HG02981 (cell line): ENCODE data around the gene OSGEPL1.
"Not testable (repeated sequence)": the region's sequence is repeated elsewhere in the genome, so short reads cannot be mapped to it uniquely, and the experiment has no call there.

Source experiments
- ATAC-seq: cut with Tn5 transposase; IDR thresholded peaks from one replicate; pipeline ENCODE4 v1.9.1; 2021; ENCODE audit warnings: mild to moderate bottlenecking, moderate library complexity; ENCODE audit not compliant: unreplicated experiment

Gene OSGEPL1

DNA sequence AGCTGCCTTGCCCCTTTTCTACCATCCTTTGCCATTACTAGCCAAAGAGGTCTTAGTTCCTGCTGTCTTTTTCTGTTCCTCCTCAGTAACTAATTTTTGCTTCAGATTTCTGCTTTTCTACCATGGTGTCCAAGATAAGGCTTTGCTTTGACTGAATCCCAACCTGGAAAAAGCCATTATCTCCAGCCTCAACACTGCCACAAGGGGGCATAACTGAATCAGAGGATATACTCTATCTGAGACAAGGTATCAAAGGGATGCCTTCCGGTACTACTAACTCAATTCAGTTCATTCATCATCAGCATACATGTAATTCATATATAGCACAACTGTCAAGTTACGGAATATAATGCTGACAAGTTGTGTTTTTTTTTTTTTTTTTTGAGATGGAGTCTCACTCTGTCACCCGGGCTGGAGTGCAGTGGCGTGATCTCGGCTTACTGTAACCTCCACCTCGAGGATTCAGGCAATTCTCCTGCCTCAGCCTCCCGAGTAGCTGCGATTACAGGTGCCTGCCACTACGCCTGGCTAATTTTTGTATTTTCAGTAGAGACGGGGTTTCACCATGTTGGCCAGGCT, 11.4 kb downstream of the OSGEPL1 start:
- ATAC-seq = peak; percentile 48

DNA sequence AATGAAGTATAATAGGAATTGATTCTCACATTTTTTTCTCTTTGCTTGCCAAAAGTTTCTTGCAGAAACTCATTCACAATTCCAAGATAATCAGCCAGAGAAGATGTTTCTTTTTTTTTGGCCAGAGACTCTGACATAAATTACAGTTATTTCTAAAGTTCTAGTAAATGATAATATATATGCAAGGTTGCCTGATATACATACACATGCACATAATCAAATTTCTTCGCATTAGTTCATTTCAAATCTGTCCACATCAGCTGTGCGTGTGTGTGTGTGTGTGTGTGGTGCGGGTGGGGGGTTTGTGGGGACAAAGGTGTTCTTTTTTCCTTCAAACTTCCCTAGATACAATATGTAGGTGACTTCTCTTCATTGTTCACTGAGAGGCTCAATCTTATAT, 33.2 kb downstream of the OSGEPL1 start:
- ATAC-seq = no peak

DNA sequence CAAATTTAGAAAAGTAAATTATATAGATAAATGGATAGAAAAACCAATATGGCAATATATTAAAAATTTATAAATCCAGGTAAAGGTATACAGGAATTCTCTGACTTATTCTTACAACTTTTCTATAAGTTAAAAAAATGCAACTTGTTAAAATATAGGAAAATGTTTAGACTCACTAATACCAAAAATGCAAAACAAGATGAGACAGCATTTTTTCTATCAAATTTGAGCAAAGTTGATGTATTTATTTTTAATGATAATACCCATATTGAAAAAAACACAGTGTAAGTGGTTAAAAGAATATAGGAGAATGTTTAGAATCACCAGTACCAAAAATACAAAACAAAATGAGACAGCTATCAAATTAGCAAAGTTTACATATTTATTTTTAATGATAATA, 35.7 kb downstream of the OSGEPL1 start:
- no peak for ATAC-seq

GRCh38 chr2:189726271-189726670, 36.3 kb downstream of the OSGEPL1 start:
- ATAC-seq = no peak

DNA sequence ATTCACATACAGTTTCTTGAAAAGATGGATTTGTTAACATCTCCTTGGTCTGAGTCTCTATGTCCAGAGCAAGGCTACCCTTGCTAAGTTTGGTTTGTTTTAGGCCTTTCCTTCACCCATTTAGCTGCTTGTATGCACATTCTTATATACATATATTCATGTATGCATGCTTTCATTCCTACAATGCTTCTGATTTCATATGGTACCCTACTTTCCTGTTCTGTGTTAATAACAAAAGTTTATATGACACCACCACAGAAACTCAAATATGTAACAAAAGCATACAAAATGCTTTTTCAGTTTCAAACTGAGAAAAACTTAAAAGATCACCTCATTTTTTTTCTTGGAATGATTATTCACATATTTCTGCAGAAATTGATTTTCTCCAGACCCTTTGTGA, 39.4 kb downstream of the OSGEPL1 start:
- no peak for ATAC-seq

- no peak for ATAC-seq
These were observed 43.0 kb downstream of the OSGEPL1 start for GRCh38 chr2:189719571-189719970.

- not testable (repeated sequence) for ATAC-seq
These were observed 45.0 kb downstream of the OSGEPL1 start for GRCh38 chr2:189717593-189717992.

GRCh38 chr2:189709501-189710221, 52.9 kb downstream of the OSGEPL1 start:
- ATAC-seq = no peak

DNA sequence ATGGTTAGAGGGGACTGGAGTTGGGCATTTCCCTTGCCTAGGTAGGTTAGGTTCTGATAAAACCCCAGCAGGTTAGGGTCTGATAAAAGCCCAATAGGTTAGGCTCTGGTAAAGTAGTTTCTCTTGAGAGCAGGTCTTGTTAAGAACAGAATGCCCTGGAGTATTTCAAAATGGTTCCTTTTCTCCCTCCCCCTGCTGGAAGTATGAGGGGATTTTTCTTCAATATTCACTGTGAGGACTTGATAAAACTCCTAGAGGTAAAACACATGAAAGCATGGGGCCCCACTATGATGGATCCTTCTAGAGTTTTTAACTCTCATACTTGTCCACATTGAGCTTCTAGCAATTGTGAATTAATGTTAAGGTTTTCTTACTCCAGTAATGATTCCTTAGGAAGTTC, 60.5 kb downstream of the OSGEPL1 start:
- no peak for ATAC-seq

GRCh38 chr2:189700681-189701080, 61.9 kb downstream of the OSGEPL1 start:
- ATAC-seq = no peak

DNA sequence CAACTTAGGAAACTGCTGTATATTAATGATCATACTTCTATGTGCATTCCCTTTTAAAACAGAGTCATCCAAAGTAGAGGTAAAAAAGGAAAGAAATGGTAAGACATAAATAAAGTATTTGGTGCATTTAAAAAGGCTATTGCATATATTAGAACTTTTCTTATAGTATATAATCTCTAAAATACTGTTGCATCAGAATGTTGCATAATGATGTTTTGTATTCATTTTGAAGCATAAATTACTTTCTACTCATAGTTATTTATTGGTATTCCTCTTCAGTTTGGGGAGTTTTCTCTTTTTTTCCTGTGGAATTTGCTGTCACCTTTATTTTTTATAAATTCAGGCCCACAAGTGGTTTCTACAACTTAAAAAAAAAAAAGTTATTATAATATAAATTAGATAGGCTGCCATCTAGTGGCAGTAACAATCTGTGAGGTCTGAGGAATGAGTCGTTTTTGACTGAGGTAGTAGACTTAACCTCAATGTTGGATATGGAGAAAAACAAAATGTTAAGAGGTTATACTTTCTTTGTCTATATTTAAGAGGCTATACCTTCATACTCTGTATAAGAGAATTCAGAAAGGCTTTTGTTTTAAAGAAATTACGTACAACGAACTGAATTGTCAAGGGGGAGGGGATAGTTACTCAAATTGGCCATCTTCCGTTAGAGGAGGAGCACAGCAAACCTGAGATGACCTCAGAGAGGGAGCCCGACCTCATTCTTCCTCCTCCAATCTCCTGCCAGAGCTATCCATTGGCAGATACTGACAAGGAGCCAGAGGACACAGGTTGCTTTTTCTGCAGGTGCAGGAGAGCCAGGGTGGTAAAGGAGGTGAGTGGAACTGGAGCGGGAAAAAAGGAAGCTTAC, 64.3 kb downstream of the OSGEPL1 start:
- ATAC-seq = no peak
